IMR-90 (cell line): ENCODE results near the gene GPR153.

ENCODE experiments used
- CEBPB ChIP-seq: IDR thresholded peaks from 2 replicates; pipeline ENCODE4 v1.6.1; 2012; ENCODE audit warnings: low read depth, low read length, improper control_type of control experiment
- MAFK ChIP-seq: IDR thresholded peaks from 2 replicates; pipeline ENCODE4 v1.6.1; 2012; ENCODE audit warnings: low read depth, low read length, improper control_type of control experiment
- POLR2A ChIP-seq: IDR thresholded peaks from 2 replicates; pipeline ENCODE4 v1.6.1; 2012; ENCODE audit warnings: mild to moderate bottlenecking, low read depth, low read length
- RCOR1 ChIP-seq: IDR thresholded peaks from 2 replicates; pipeline ENCODE4 v1.6.1; 2012; ENCODE audit warnings: mild to moderate bottlenecking, low read length, improper control_type of control experiment; ENCODE audit not compliant: insufficient replicate concordance
- RFX5 ChIP-seq: IDR thresholded peaks from 2 replicates; pipeline ENCODE4 v1.8.0; 2012; ENCODE audit warnings: low read depth, mild to moderate bottlenecking, low read length, moderate library complexity
- TF ChIP-seq, protein P1 (sequence below): conservative IDR thresholded peaks from 2 replicates; pipeline ENCODE4 v1.5.1; 2012; ENCODE audit warnings: mild to moderate bottlenecking, low read depth, low read length, improper control_type of control experiment
- TF ChIP-seq, protein P2 (sequence below): fragments of 150-350 bp; IDR thresholded peaks from 2 replicates; pipeline ENCODE4 v1.6.1; 2016; ENCODE audit warnings: low read depth, mild to moderate bottlenecking, low read length, moderate library complexity, borderline replicate concordance

DNA sequence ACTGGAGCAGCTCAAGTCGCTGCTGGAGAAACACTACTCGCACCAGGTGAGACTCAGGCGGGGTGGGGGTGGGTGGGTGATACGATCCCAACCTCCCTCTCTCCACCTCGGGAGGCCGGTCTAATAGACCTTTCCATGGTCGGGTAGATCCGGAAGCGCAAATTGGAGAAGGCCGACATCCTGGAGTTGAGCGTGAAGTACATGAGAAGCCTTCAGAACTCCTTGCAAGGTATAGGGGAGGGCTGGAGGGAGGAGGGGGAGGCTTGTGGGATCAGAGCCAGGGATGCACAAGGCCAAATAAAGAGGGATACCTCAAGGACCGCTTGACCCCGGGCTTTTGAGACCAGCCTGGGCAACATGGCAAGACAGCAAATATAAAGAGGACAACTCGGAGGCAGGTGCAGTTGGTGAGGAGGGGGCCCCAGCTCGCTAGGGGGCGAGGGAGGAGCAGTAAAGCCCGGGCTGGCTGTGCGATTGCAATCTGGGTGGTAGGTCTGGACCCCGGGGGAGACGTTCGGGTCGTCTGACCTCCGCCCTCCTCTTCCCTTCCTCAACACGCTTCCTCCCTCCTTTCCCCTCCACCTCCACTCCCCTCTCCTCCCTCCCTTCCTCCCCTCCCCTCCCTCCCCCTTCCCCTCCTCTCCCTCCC is 16.4 kb downstream of the GPR153 start:
- TF ChIP-seq POLR2A: no peak
- TF ChIP-seq, protein P1, sequence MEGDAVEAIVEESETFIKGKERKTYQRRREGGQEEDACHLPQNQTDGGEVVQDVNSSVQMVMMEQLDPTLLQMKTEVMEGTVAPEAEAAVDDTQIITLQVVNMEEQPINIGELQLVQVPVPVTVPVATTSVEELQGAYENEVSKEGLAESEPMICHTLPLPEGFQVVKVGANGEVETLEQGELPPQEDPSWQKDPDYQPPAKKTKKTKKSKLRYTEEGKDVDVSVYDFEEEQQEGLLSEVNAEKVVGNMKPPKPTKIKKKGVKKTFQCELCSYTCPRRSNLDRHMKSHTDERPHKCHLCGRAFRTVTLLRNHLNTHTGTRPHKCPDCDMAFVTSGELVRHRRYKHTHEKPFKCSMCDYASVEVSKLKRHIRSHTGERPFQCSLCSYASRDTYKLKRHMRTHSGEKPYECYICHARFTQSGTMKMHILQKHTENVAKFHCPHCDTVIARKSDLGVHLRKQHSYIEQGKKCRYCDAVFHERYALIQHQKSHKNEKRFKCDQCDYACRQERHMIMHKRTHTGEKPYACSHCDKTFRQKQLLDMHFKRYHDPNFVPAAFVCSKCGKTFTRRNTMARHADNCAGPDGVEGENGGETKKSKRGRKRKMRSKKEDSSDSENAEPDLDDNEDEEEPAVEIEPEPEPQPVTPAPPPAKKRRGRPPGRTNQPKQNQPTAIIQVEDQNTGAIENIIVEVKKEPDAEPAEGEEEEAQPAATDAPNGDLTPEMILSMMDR: no peak
- no peak for TF ChIP-seq CEBPB
- no peak for TF ChIP-seq MAFK
- TF ChIP-seq, protein P2, sequence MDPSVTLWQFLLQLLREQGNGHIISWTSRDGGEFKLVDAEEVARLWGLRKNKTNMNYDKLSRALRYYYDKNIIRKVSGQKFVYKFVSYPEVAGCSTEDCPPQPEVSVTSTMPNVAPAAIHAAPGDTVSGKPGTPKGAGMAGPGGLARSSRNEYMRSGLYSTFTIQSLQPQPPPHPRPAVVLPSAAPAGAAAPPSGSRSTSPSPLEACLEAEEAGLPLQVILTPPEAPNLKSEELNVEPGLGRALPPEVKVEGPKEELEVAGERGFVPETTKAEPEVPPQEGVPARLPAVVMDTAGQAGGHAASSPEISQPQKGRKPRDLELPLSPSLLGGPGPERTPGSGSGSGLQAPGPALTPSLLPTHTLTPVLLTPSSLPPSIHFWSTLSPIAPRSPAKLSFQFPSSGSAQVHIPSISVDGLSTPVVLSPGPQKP: no peak
- no peak for TF ChIP-seq RCOR1
- TF ChIP-seq RFX5: no peak
